CD4-positive, alpha-beta T cell treated with Interleukin-1 beta for 1 hour (primary cell): ENCODE results near the gene MAG.
A peak's percentile ranks its signal among the peaks of the same experiment; 100 is the strongest.
"Not testable (repeated sequence)": the region's sequence is repeated elsewhere in the genome, so short reads cannot be mapped to it uniquely, and the experiment has no call there.

ENCODE experiments used
- DNase-seq, 2 donors: peaks; one replicate each; pipeline ENCODE4 v3.0.0-alpha.2; 2020 to 2022

MAG gene

DNA sequence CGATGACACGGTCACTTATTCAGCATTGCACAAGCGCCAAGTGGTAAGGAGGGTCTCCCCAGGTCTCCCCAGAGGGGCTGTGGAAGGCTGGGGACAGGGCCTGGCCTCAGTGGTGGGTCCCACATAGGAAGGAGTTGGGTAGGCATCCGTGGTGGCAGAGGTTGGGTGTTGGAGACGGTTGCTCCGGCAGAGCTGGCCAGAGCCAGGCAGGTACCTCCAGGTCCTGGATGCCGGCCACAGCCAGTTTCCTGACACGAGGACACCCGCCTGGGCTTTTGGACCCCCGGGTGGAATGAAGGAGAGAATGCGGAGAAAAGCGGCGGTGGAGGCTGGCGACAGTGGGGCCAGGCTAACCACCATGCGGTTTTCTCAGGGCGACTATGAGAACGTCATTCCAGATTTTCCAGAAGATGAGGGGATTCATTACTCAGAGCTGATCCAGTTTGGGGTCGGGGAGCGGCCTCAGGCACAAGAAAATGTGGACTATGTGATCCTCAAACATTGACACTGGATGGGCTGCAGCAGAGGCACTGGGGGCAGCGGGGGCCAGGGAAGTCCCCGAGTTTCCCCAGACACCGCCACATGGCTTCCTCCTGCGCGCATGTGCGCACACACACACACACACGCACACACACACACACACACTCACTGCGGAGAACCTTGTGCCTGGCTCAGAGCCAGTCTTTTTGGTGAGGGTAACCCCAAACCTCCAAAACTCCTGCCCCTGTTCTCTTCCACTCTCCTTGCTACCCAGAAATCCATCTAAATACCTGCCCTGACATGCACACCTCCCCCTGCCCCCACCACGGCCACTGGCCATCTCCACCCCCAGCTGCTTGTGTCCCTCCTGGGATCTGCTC is 54.5 kb downstream of the MAG start:
- peak; percentile 82 to 84 for DNase-seq

GRCh38 chr19:35347171-35347929 is 55.4 kb downstream of the MAG start, which contains the start of gene FFAR1:
FFAR1 (plus strand) TSS chr19:35347902; CDS start chr19:35351552, 3,650 bp downstream.
- peak; percentile 57 to 65 for DNase-seq

DNA sequence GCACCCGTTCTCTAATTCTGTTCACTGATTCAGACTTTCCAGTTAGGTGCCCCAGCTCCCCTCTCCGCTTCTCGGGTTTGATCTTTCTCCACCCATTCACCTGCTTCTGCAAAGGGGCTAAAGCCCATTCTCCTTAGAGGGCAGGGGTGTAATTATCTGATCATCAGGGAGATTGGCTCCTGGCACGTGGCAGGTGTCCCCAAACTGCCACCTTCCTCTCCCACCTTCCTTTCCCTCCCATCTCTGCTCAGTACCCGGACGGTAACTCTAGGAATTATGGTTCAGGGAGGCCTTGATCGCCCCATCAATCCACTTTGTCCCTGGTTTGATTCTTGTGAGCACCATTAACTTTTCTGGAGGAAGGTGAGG is 56.0 kb downstream of the MAG start:
- DNase-seq: no peak

DNA sequence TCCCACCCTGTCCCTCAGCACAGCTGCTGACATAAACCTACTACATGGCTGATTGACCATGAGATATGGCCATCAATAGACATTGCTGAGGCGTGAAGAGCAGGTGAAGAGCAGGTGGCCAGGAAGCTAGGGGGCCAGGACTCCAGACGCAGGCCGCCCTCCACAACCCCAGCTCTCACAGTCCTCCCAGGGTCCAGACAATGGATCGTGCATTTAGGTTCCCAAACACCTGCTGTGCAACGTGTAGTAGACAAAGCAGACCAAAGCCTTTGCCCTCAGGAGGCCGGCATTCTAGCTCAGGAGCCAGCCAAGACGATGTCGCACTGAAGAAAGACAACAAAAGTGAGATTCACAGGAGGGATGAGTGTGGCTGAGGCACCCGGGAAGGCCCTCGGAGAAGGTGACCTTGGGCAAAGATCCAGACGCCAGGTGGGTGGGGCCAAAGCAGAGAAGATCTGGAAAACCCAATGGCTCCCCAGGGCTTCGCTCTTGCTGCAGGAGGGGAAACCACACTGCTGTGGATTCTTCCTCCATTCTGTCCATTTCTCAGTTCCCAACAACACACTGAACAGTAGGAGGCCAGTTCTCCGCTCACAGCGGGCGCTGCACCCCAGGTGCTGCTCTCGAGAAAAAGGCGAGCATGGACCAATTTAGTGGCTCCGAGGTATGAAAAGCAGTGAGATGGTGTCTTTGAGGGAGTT is 57.1 kb downstream of the MAG start:
- no peak for DNase-seq

- no peak for DNase-seq
Observed at GRCh38 chr19:35349614-35350521, 57.9 kb downstream of the MAG start.

- DNase-seq: no peak
Observed at GRCh38 chr19:35350591-35350990, 58.6 kb downstream of the MAG start.

- no peak for DNase-seq
Observed at GRCh38 chr19:35351411-35352176, 59.6 kb downstream of the MAG start.

- DNase-seq: no peak
Observed at GRCh38 chr19:35352177-35352447, 60.2 kb downstream of the MAG start.

DNA sequence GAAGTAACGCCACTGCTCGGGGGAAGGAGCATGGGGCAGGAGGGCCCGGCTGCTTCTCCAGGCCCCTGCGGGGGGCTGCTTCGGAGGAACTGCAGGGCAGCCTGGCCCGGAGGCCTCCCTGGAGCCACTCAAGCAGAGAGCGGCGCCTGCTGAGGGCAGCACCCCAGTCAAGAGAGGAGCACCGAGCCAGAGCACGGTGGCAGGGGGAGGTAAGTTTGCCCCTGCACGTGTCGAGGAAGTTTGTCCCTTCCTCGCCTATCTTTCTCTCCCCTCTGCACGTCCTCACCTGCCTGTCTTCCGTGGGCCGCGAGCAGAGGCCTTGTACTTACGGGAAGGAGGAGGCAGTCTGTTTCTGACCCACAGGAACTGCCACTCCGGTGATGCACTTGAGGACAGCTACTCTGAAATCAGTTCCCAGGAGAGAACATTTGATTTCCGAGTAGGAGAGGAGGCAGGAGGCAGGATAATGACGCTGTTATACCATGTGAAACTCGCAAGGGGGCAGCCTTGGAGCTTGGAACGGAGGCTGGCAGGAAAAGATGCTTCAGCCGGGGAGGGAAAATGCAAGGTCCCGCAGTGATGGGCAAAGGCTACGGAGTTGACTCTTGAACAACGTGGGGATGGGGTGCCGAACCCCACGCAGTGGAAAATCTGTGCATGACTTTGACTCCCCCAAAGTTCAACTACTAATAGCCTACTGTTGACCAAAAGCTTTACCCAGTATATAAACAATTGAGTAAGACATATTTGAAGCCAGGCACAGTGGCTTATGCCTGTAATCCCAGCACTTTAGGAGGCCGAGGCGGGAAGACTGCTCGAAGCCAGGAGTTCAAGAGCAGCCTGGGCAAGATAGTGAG is 60.7 kb downstream of the MAG start:
- DNase-seq: peak; percentile 75 to 76

DNA sequence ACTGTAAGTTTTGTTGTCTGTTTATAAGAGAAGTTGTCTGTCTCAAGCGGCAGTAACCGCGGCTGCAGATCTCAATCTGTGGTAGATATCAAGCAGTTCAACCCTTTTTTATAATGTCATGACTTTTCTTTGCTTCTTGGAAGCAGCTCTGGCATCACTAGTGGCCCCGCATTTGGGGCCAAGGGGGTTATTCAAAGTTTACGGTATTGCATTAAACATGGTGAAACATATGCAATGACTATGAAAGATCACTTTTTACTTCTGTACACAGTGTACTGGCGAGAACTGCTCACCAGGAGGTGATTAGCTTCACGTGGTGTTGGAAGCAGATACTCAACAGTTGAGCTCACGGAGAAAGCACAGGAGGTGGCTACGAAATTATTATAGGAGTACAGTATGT is 61.7 kb downstream of the MAG start:
- peak in 1 of 2 donors; percentile 30 for DNase-seq

DNA sequence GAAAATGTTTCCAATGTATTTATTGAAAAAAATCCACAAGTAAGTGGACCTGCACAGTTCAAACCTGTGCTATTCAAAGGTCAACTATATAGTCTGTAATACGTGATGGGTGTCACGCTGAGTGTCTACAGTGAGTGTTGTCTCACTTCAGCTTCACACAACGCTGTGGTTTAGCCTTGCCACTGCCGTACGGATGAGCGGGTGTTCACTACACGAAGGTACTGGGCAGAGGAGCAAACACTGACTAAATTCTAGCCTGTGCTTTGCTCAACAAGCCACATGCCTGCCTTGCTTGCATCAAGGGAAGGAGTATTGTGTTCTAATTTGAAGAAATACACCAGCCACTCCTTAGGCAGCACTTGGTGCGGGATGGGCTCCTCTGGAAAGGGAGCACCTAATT is 62.9 kb downstream of the MAG start:
- DNase-seq: no peak

DNA sequence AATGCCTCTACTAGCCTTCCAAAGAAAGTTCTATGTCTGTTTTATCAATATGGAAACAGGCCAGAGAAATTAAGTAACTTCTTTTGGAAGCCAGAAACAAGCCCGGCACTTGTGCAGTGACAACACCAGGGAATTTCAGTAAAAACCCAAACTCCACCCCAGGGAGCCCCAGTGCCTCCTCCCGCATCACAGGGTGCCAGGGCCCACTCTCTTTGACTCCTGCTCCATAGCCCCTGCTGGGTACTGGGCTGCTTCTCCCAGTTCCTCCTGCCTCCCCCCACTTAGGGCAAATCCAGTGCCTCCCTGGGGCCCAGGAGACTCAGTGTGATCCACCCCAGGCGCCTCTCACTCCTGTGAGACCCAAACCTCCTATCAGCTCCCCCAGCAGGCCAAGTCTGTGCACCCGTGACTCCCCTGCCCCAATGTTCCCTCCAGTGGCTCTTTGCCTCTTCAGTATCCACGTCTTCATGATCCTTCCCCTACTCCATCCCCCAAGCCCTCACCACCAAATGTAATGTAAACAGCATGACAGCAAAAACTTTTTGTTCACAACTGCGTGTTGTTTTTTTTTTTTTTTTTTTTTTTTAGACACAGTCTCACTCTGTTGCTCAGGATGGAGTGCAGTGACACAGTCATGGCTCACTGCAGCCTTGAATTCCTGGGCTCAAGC is 64.0 kb downstream of the MAG start:
- no peak for DNase-seq

DNA sequence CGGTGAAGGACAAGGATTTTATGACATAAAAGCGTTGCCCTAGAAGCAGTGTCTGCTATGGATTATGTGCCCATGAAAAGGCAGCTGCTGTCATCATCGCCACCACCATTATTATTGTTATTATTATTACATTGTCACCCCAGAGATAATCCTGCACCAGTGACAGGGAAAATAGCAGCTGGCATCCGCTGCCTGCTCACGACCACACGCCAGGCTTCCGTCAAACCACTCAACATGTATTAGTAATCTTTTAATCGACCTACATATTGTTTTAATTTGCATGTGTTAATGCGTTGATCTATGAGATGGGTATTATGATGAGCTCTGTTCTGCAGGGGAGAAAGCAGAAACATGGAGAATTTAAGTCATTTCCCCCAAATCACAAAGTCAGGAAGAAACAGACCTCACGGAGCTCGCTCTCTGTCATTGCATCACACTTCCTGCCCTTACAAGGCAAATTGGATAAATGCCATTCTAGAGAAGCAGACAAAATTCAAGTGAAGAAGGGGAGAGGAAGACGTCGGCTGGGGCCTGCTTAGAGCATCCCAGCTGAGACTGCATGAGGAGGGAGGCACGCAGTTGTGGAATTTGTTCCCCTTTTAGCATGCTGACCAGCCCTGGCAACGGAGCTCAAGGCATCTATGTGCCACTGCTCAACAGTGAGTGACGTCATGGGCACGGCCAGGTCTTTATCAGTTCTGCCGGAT is 66.1 kb downstream of the MAG start, which contains the start of gene FFAR3:
Gene FFAR3 (plus strand): TSS at position 594 of the 707 bp plus-strand sequence. CDS start 431 bp downstream, outside the sequence.
- DNase-seq: peak in 1 of 2 donors; percentile 67

- DNase-seq: not testable (repeated sequence)
Observed at GRCh38 chr19:35358834-35359233, 66.9 kb downstream of the MAG start.

- not testable (repeated sequence) for DNase-seq
Observed at GRCh38 chr19:35359395-35359794, 67.4 kb downstream of the MAG start.

- DNase-seq: not testable (repeated sequence)
Observed at GRCh38 chr19:35360081-35360480, 68.1 kb downstream of the MAG start.

- DNase-seq: no peak
Observed at GRCh38 chr19:35360880-35361420, 69.0 kb downstream of the MAG start.

DNA sequence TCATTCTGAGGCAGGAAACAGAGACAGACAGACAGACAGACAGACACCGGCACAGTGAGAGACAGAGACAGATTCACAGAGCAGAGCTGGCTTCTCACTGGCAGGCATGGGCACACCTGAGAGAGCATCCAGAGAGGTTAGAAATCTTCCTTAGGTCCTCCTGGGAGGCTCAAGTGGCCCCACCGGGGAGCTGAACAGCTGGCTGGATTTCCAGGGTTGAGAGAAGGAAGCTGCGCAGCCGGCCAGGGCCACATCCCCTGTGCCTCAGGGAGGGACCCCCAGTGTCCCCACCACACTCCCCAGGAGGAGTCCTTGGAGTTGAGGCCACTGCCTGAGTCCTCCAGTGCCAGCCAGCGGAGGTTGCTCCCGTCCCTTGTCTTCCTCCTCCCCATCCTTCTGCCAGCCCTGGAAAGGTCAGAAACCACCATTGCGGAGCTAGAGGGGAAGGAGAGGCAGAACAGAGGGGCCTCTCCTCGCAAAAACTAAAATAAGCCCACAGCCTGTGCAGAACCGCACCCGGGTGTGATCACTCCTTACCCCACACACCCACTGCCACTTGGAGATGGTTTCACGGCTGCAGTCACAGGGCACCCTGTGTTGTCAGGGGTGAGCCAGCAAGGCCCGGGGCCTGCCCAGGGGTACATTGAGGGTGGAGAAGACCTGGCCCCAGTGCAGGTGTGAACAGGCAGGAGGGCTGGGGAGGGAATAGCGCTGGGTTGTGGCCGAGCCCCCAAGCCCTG is 70.5 kb downstream of the MAG start:
- no peak for DNase-seq
